HG03039 (cell line): Measurements from ENCODE around the gene PRKAG2.

Experiments used
- ATAC-seq: cut with Tn5 transposase; IDR thresholded peaks from one replicate; pipeline ENCODE4 v1.9.1; 2021; ENCODE audit warnings: mild to moderate bottlenecking, moderate library complexity; ENCODE audit not compliant: unreplicated experiment

PRKAG2 gene

DNA sequence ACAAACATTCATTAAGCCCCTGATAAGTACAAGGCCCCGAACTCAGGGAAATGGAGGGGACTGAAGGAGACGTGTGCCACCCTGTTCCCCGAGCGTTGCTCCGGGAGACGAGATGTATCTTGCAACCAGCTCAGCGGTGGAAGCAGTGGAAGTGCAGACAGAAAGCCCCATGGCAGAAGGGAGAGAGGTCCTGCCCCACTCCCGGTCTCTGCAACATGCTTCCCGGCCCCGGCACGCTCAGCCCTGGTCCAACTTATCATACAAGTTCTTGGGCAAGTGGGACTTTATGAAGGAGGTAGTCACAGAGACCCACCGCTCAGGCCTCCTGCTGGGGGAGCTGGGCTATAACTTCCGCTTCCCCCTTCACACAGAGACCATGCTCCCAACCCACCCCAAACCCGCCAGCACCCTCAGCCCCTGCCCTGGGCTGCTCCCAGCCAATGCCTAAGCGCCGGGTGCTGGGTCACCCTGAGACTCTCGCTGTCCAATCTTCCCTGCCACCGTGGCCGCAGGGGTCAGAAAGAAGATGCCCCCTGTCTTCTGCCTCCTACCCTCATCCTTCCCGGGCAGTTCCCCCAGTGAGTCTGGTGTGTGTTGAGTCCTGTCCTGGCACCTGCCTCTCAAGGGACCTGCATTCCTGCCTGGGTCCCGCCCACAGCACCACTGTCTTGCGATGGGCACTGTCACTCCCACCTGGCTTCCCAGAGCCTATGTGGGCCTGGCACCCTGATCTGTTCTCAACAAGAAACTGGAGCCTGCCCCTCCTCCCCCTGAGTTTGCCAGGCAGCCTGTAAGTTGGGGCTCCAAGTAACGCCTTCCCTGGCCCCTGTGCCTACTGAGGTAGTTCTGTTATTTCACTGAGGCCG is 157.7 kb downstream of the PRKAG2 start:
- ATAC-seq: no peak

GRCh38 chr7:151717918-151718317 is 159.0 kb downstream of the PRKAG2 start:
- ATAC-seq: no peak

DNA sequence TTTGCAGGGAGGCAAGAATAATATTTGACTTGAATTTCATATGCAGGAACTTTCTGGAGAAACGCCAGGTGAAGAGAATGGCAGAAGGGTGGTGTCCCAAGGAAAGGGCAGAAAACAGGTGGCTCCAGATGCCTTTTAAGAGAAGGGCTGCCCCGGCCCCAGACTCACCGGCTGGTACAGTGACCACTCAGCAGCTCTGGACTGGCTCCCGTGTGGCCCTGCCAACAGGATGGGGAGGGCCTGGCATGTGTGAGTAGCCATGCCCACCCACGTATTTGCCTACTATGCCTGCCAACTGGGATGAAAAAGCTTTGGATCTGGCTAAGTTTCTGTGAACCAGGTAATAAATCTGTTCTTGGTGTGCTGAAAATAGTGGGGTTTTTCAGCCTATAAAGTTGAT is 159.5 kb downstream of the PRKAG2 start:
- ATAC-seq: no peak

- ATAC-seq: no peak
These were observed 160.6 kb downstream of the PRKAG2 start for GRCh38 chr7:151716323-151716722.

- ATAC-seq: no peak
These were observed 161.1 kb downstream of the PRKAG2 start for GRCh38 chr7:151715666-151716315.

- ATAC-seq: no peak
These were observed 162.7 kb downstream of the PRKAG2 start for GRCh38 chr7:151714201-151714600.

GRCh38 chr7:151712810-151713125 is 164.1 kb downstream of the PRKAG2 start:
- ATAC-seq: no peak

DNA sequence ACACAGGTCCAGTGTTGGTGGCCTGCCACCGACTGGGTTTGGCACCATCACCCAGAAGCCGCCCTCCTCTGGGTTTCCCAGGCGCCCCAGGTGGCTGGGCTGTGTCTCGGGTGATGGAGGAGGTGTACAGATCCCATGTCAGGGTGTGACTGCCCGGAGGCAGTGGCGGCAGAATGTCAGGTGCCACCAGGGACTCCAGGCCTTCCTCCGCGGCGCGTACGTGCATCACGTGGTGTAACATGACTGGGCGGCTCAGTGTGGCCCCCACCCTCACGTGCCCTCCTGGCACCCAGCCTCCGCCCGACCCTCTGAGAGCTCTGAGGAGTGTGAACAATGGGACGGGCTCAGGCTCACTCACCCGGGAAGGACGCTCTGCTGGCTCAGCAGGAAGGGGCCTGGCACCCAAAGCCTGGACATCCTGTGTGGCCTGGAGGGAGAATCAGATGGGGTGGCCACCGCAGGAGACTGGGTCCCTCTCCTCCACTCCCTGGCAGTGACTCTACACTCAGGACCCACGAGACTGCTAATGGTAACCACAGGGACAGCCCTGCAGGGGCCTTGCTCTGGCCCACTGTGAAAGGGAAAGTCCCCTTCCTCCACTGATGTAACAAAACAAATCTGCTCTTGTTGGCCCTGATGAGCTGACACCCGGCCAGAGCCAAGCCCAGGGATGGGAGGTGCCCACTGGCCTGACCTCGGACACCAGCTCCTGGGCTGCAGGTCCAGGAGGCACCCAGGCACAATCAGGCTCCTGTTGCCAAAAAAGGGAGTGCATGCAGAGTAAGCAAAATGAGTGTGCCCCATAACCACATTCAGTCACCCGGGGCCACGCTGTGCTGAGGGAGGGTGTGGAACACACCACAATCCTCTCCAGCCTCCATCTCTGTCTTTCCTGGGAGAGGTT is 164.8 kb downstream of the PRKAG2 start:
- ATAC-seq: no peak

- ATAC-seq: no peak
These were observed 165.5 kb downstream of the PRKAG2 start for GRCh38 chr7:151711435-151711872.

GRCh38 chr7:151710646-151711434 is 166.1 kb downstream of the PRKAG2 start:
- ATAC-seq: no peak

- no peak for ATAC-seq
These were observed 166.7 kb downstream of the PRKAG2 start for GRCh38 chr7:151710121-151710640.

- ATAC-seq: no peak
These were observed 167.5 kb downstream of the PRKAG2 start for GRCh38 chr7:151709141-151710038.

DNA sequence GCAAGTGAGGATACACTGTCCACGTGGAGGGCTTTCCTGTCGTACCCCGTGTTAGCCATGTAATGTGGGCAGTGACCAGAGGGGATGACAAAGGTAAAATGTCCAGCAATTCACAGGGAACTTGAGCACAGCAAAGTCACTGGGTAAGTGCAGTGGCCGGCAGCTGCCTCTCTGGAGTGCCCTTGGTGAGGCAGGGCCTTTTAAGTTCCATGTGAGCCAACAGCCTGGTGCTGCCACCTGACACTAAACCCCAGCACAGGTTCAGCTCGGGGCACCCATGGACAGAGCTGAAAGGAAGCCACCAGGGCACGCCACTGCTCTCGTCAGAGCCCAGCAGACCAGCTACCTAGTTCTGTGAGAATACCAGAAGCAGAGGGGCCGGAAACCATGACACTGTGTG is 168.3 kb downstream of the PRKAG2 start:
- ATAC-seq: no peak

- ATAC-seq: no peak
These were observed 169.2 kb downstream of the PRKAG2 start for GRCh38 chr7:151707757-151708156.

DNA sequence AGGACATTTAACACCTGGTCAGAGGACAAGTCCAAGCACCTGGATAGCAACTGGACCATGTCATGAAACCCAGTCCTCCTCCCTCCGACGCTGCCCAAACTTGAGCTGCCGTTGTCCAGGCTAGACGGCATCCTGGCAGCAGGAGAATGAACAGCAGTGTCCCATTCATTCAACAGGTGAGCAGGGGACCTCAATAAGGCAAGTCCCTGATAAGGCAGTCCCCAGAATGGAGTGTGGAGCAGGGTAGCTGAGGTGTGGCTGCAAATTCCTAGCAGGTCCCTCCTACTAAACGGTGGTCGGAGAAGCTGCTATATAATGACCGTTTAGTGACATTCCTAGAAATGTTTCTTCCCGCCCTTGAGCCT is 169.8 kb downstream of the PRKAG2 start:
- no peak for ATAC-seq

DNA sequence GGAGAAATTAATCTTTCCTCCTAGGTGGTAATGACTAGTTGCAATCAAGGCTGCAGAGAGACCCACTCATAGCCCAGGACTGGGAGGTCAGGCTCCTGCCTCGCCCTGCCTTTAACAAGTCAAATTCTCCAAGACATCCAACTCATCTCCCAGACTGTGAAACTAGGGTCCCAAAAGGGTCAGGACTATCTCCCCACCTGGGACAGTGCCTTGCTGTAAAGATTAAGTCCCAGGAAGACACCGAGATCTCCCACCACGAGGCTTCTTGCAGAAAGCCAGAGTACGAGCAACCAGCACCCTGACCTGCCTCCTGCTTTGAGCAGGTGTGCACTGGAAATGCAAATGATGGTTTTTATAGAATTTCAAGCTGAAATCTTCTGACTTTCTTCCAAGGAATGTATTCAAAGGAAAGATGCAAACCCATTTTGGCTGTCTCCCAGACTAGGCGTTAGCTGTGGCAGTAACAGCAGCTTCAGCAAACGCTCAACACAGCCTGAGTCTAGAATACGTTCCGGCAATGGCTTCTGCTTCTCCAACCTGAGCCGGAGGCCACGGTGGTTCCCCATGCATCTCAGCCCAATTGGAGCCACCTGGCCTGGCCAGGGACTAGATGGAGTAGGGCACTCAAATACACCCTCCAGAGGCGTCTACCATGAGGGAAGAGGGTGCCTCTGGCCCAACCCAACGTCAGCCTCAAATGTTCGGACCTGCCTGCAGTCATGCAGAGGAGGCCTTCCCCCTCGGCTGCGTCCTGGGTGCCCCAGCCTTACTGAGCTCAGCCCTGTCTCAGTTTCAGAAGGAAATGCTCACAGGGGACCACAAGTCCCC is 170.4 kb downstream of the PRKAG2 start:
- no peak for ATAC-seq

DNA sequence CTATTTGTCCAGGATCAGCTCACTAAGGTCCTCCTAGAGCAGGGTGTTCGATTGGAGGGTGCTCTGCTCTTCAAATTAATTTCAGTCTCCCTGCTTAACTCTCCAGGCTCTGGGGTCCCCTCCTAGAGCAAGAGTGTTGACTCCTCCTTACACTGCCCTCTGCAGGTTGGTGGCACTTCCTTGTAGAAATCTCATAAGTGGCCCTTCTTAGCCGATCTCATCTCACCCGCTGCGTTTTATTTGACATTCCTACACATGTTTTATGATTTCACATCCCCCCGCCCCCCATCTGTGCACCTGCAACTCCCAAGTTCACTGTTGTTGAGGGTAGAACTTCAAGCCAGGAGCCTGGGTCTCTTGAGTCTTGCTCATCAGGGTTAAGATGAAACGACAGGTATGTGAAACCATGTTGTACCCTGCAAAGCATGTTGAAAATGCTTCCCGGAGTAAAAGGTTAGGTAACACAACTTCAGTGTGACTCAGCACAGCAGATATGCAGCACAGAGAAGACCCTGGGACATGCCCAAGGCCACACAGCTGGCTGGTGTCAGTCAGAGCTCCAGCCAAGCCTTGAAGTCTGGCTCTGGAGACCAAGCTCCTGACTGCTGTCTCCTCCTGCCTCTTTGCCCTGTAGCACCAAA is 171.2 kb downstream of the PRKAG2 start:
- no peak for ATAC-seq

DNA sequence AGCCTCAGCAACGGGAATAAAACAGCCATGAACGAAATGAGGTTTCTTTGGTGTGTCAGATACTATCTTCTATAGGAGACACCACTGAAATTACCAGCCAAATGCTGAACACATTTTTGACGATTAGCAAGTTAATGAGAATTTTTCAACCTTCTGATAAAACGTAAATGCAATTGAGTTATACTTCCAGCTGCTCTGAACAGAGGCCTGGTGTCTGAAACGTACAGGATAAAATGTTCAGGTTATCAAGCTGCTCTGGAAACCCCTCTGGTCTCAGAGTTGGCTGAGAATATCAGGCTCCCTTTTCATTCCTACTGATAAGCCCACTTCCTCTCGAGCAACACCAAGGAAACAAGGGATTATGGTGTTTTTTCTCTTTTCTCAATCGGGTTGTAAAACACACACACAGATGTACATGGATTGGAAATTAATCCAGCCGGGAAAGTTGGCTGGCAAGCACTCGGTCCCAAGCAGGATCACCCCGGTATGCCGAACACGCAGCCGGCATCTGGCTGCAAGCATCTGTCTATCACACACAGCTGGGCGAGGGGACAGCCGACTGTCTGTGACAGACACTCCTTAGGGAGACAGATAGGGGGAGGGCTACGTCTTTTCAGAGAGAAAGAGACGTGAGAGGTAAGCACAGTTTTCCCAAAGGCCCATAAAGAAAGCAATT is 171.8 kb downstream of the PRKAG2 start:
- ATAC-seq: no peak
